ENCODE data around the gene OR8B12.
"Not testable (repeated sequence)": the region's sequence is repeated elsewhere in the genome, so short reads cannot be mapped to it uniquely, and the experiment has no call there.

Gene OR8B12

GRCh38 chr11:124533626-124534025 is 9.8 kb downstream of the OR8B12 start:
- Histone ChIP-seq H3K9me3 (no peaks in the 10 kb centered on the region), H3K36me3 (no peaks in the 10 kb centered on the region), H3K27me3 (no peaks in the 10 kb centered on the region), H3K4me3 (no peak overlapping the region), H3K4me1 (peaks cover 0 to 6% (median 0%) of the 10 kb centered on the region in 4 donors), H3K27ac (no peak overlapping the region)
- DNase-seq = no peak
- intact Hi-C loops (cut with DNase I; ENCODE audit: low total_unique reads) = no loop called here
- no peak for TF ChIP-seq CTCF (IDR thresholded peaks at IDR 0.05)

GRCh38 chr11:124520550-124520854 is 23.0 kb downstream of the OR8B12 start:
- TF ChIP-seq CTCF (IDR thresholded peaks at IDR 0.05) = no peak
- H3K9me3 ChIP-seq = no peaks in the 10 kb centered on the region
- no peaks in the 10 kb centered on the region for H3K36me3 ChIP-seq
- H3K27ac ChIP-seq = no peak overlapping the region
- intact Hi-C loops (cut with DNase I; ENCODE audit: low total_unique reads) = no loop called here
- no peaks in the 10 kb centered on the region for H3K27me3 ChIP-seq
- no peaks in the 10 kb centered on the region for H3K4me1 ChIP-seq
- H3K4me3 ChIP-seq = no peak overlapping the region
- DNase-seq = no peak

- TF ChIP-seq CTCF (IDR thresholded peaks at IDR 0.05) = no peak
- no peaks in the 10 kb centered on the region for H3K4me1 ChIP-seq
These were observed 23.5 kb downstream of the OR8B12 start for GRCh38 chr11:124519850-124520549.

GRCh38 chr11:124518989-124519451 is 24.4 kb downstream of the OR8B12 start:
- no peak overlapping the region for H3K4me3 ChIP-seq
- intact Hi-C loops (cut with DNase I; ENCODE audit: low total_unique reads) = no loop called here
- no peaks in the 10 kb centered on the region for H3K4me1 ChIP-seq
- H3K27me3 ChIP-seq = no peaks in the 10 kb centered on the region
- H3K36me3 ChIP-seq = no peaks in the 10 kb centered on the region
- no peak for DNase-seq
- H3K9me3 ChIP-seq = no peaks in the 10 kb centered on the region
- H3K27ac ChIP-seq = no peak overlapping the region
- no peak for TF ChIP-seq CTCF (IDR thresholded peaks at IDR 0.05)

More at GRCh38 chr11:124519850-124520549, 23.5 kb downstream of the OR8B12 start:
- H3K9me3 ChIP-seq = no peaks in the 10 kb centered on the region
- no peaks in the 10 kb centered on the region for H3K36me3 ChIP-seq
- no peak overlapping the region for H3K4me3 ChIP-seq
- DNase-seq = no peak
- H3K27me3 ChIP-seq = no peaks in the 10 kb centered on the region
- H3K27ac ChIP-seq = no peak overlapping the region
- intact Hi-C loops (cut with DNase I; ENCODE audit: low total_unique reads) = no loop called here

GRCh38 chr11:124517314-124517713 is 26.1 kb downstream of the OR8B12 start:
- no peak overlapping the region for H3K27ac ChIP-seq
- no peaks in the 10 kb centered on the region for H3K36me3 ChIP-seq
- H3K27me3 ChIP-seq = no peaks in the 10 kb centered on the region
- intact Hi-C loops (cut with DNase I; ENCODE audit: low total_unique reads) = no loop called here
- no peaks in the 10 kb centered on the region for H3K4me1 ChIP-seq
- TF ChIP-seq CTCF (IDR thresholded peaks at IDR 0.05) = no peak
- H3K9me3 ChIP-seq = no peaks in the 10 kb centered on the region
- DNase-seq = no peak
- no peak overlapping the region for H3K4me3 ChIP-seq

GRCh38 chr11:124514675-124515074 is 28.8 kb downstream of the OR8B12 start:
- H3K36me3 ChIP-seq; H3K4me1 ChIP-seq; H3K9me3 ChIP-seq; H3K4me3 ChIP-seq; intact Hi-C loops (cut with DNase I; ENCODE audit: low total_unique reads); H3K27me3 ChIP-seq; DNase-seq; H3K27ac ChIP-seq: not testable (repeated sequence)

Measured in tibial artery (tissue), 4 donors.